ENCODE measurements around the gene TRAF7. TPM values are rescaled to one million over a fixed set of nuclear protein-coding genes. Genes with fewer than 3 reads are reported as not detected.

TRAF7 gene
- total RNA-seq, 1 donor from 2014 or later: 39.6 TPM

DNA sequence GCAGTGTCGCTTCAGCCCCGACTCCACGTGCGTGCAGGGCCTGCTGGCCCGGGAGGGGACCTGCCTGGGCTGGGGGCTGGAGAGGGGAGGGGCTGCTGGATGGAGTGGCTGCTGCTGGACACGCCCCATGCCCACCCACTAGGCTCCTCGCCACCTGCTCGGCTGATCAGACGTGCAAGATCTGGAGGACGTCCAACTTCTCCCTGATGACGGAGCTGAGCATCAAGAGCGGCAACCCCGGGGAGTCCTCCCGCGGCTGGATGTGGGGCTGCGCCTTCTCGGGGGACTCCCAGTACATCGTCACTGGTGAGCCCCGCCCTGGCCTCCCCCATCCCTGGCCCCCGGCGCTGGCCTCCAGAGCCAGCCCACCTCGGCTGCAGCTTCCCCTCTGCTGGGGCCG, 52.7 kb downstream of the TRAF7 start:
- peaks cover 11 to 25% of the 10 kb centered on the region in 2 donors for H3K4me1 ChIP-seq
- H3K4me3 ChIP-seq: no peak overlapping the region
- no peak for TF ChIP-seq CTCF (IDR thresholded peaks at IDR 0.05)
- H3K27me3 ChIP-seq: no peaks in the 10 kb centered on the region
- no peak overlapping the region for H3K27ac ChIP-seq
- no peaks in the 10 kb centered on the region for H3K9me3 ChIP-seq
- H3K36me3 ChIP-seq: peaks cover 18 to 36% of the 10 kb centered on the region in 2 donors
- DNase-seq (ENCODE audit: low spot score in 2 of 2): no peak
- intact Hi-C loops (cut with DNase I): loop anchor here (5.0 kb wide), 2 partner anchors 59 to 596 kb away; partner anchors contain the start of genes CRAMP1, IFT140 and RNPS1

- H3K9me3 ChIP-seq: no peaks in the 10 kb centered on the region
- H3K27me3 ChIP-seq: no peaks in the 10 kb centered on the region
- intact Hi-C loops (cut with DNase I): loop anchor here (5.0 kb wide), 2 partner anchors 59 to 596 kb away; partner anchors contain the start of genes CRAMP1, IFT140 and RNPS1
- H3K36me3 ChIP-seq: peaks cover 18 to 36% of the 10 kb centered on the region in 2 donors
- H3K27ac ChIP-seq: no peak overlapping the region
- peaks cover 12 to 30% of the 10 kb centered on the region in 2 donors for H3K4me1 ChIP-seq
- no peak for TF ChIP-seq CTCF (IDR thresholded peaks at IDR 0.05)
- no peak for DNase-seq (ENCODE audit: low spot score in 2 of 2)
- H3K4me3 ChIP-seq: no peak overlapping the region
These were observed 53.2 kb downstream of the TRAF7 start for GRCh38 chr16:2208772-2209171.

- Histone ChIP-seq H3K4me3 (no peak overlapping the region), H3K36me3 (peaks cover 18 to 36% of the 10 kb centered on the region in 2 donors), H3K27me3 (no peaks in the 10 kb centered on the region), H3K4me1 (peaks cover 15 to 33% of the 10 kb centered on the region in 2 donors), H3K9me3 (no peaks in the 10 kb centered on the region), H3K27ac (no peak overlapping the region)
- no peak for TF ChIP-seq CTCF (IDR thresholded peaks at IDR 0.05)
- intact Hi-C loops (cut with DNase I): loop anchor here (5.0 kb wide), 4 partner anchors 43 to 813 kb away; partner anchors contain the start of genes CRAMP1, ECI1, HCFC1R1 and IFT140
- no peak for DNase-seq (ENCODE audit: low spot score in 2 of 2)
These were observed 53.9 kb downstream of the TRAF7 start for GRCh38 chr16:2209258-2210008.

- intact Hi-C loops (cut with DNase I): loop anchor here (5.0 kb wide), 2 partner anchors 42 to 812 kb away; partner anchors contain the start of genes ECI1, HCFC1R1, THOC6 and TNFRSF12A
- Histone ChIP-seq H3K4me1 (peaks cover 15 to 30% of the 10 kb centered on the region in 2 donors), H3K36me3 (peaks cover 18 to 36% of the 10 kb centered on the region in 2 donors), H3K27me3 (no peaks in the 10 kb centered on the region), H3K9me3 (no peaks in the 10 kb centered on the region), H3K4me3 (no peak overlapping the region), H3K27ac (no peak overlapping the region)
- no peak for TF ChIP-seq CTCF (IDR thresholded peaks at IDR 0.05)
- DNase-seq (ENCODE audit: low spot score in 2 of 2): no peak
These were observed 54.4 kb downstream of the TRAF7 start for GRCh38 chr16:2210009-2210332.

DNA sequence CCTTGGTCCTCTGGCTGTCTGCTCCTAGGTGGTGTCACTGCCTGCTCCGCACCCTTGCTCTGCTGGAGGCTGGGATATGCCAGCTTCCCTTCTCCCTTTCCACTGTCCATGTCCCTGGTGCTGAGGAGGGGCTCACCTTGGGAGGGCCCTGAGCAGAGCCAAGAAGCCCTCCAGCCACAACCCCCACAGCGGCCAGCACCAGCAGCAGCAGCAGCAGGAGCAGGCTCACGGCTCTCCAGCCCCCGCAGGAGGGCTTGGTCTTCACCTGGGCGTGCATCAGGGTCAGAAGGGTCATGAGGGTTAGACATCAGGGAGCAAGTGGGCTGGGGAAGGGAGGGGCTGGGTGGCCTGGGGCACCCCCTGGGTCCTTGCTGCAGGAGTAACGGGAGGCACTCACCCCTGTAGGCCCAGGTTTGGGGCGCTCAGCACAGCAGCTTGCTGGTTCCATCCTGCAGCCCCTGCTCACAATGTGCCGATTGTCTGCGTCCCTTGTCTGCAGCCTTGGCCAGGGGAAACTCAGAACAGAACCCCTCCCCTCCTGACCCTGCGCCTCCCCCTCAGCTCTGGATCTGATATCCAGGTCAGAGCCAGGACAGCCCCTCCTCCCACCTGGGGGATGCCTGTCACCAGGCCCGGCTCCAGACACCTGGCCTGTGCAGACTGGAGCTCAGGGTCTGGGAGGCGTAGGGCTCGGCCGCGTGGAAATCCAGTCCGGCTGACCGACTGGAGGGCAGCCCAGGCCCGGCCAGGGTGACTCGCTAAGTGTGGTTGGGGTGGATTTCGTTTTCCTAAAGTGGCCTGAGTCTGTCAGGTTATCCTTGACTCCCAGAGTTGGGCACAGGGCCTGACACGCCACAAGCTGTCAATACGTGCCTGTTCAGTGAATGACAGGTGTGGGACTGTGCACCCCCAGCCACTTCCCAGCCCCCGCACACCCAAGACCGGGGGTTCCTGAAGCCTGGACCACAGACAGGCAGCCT, 55.1 kb downstream of the TRAF7 start, which contains the start of gene BRICD5:
Gene BRICD5 (minus strand): TSS at position 478 of the 980 bp plus-strand sequence. CDS start 30 bp downstream, at position 448.
- TF ChIP-seq CTCF (IDR thresholded peaks at IDR 0.05): no peak
- intact Hi-C loops (cut with DNase I): loop anchor here (5.0 kb wide), 2 partner anchors 42 to 812 kb away; partner anchors contain the start of genes ECI1, HCFC1R1, THOC6 and TNFRSF12A
- no peaks in the 10 kb centered on the region for H3K9me3 ChIP-seq
- no peak within 1 kb of the TSS for H3K27ac ChIP-seq
- peaks cover 18 to 36% of the 10 kb centered on the region in 2 donors for H3K36me3 ChIP-seq
- H3K27me3 ChIP-seq: no peaks in the 10 kb centered on the region
- H3K4me3 ChIP-seq: no peak within 1 kb of the TSS
- peaks cover 15 to 30% of the 10 kb centered on the region in 2 donors for H3K4me1 ChIP-seq
- no peak for DNase-seq (ENCODE audit: low spot score in 2 of 2)

Measured in ascending aorta (tissue), 2 donors.